ENCODE measurements around the gene ZNF423.

ZNF423 gene

GRCh38 chr16:49499869-49500610 lies 355.9 kb downstream of the ZNF423 start:
- no peaks in the 10 kb centered on the region for H3K27me3 ChIP-seq (ENCODE audit: insufficient read depth, low read depth, severe bottlenecking)
- no peak for TF ChIP-seq CTCF (IDR thresholded peaks at IDR 0.05; ENCODE audit: low read depth, low read length)
- no peak for DNase-seq

GRCh38 chr16:49499414-49499785 lies 356.5 kb downstream of the ZNF423 start:
- no peaks in the 10 kb centered on the region for H3K9me3 ChIP-seq (ENCODE audit: severe bottlenecking)
- DNase-seq: no peak
- no peaks in the 10 kb centered on the region for H3K27me3 ChIP-seq (ENCODE audit: insufficient read depth, low read depth, severe bottlenecking)

More at GRCh38 chr16:49499869-49500610, 355.9 kb downstream of the ZNF423 start:
- no peak overlapping the region for H3K4me3 ChIP-seq (ENCODE audit: low read depth, low read length)
- no peak overlapping the region for H3K27ac ChIP-seq
- H3K9me3 ChIP-seq (ENCODE audit: severe bottlenecking): no peaks in the 10 kb centered on the region
- no peaks in the 10 kb centered on the region for H3K36me3 ChIP-seq

GRCh38 chr16:49498666-49499413 lies 357.1 kb downstream of the ZNF423 start:
- H3K9me3 ChIP-seq (ENCODE audit: severe bottlenecking): no peaks in the 10 kb centered on the region
- peak overlapping the region; percentile 20; the same call in 1 of the 2 replicates for H3K4me3 ChIP-seq (ENCODE audit: low read depth, low read length)
- H3K27ac ChIP-seq: no peak overlapping the region
- H3K27me3 ChIP-seq (ENCODE audit: insufficient read depth, low read depth, severe bottlenecking): no peaks in the 10 kb centered on the region
- no peak for TF ChIP-seq CTCF (IDR thresholded peaks at IDR 0.05; ENCODE audit: low read depth, low read length)
- no peaks in the 10 kb centered on the region for H3K36me3 ChIP-seq
- DNase-seq: peak; percentile 46

More at GRCh38 chr16:49499414-49499785, 356.5 kb downstream of the ZNF423 start:
- H3K36me3 ChIP-seq: no peaks in the 10 kb centered on the region
- H3K4me3 ChIP-seq (ENCODE audit: low read depth, low read length): no peak overlapping the region; the same call in 1 of the 2 replicates
- no peak overlapping the region for H3K27ac ChIP-seq
- no peak for TF ChIP-seq CTCF (IDR thresholded peaks at IDR 0.05; ENCODE audit: low read depth, low read length)

- Histone ChIP-seq H3K36me3 (no peaks in the 10 kb centered on the region), H3K9me3 (ENCODE audit: severe bottlenecking) (no peaks in the 10 kb centered on the region), H3K27ac (no peak overlapping the region), H3K27me3 (ENCODE audit: insufficient read depth, low read depth, severe bottlenecking) (no peaks in the 10 kb centered on the region), H3K4me3 (ENCODE audit: low read depth, low read length) (no peak overlapping the region)
- no peak for TF ChIP-seq CTCF (IDR thresholded peaks at IDR 0.05; ENCODE audit: low read depth, low read length)
- DNase-seq: no peak
Measured at GRCh38 chr16:49498264-49498663, 357.6 kb downstream of the ZNF423 start.

- Histone ChIP-seq H3K27me3 (ENCODE audit: insufficient read depth, low read depth, severe bottlenecking) (no peaks in the 10 kb centered on the region), H3K36me3 (no peaks in the 10 kb centered on the region), H3K9me3 (ENCODE audit: severe bottlenecking) (no peaks in the 10 kb centered on the region), H3K27ac (no peak overlapping the region), H3K4me3 (ENCODE audit: low read depth, low read length) (no peak overlapping the region)
- DNase-seq: no peak
- TF ChIP-seq CTCF (IDR thresholded peaks at IDR 0.05; ENCODE audit: low read depth, low read length): no peak
Measured at GRCh38 chr16:49497466-49497865, 358.4 kb downstream of the ZNF423 start.
